ENCODE measurements around the gene TMEM129.

DNA sequence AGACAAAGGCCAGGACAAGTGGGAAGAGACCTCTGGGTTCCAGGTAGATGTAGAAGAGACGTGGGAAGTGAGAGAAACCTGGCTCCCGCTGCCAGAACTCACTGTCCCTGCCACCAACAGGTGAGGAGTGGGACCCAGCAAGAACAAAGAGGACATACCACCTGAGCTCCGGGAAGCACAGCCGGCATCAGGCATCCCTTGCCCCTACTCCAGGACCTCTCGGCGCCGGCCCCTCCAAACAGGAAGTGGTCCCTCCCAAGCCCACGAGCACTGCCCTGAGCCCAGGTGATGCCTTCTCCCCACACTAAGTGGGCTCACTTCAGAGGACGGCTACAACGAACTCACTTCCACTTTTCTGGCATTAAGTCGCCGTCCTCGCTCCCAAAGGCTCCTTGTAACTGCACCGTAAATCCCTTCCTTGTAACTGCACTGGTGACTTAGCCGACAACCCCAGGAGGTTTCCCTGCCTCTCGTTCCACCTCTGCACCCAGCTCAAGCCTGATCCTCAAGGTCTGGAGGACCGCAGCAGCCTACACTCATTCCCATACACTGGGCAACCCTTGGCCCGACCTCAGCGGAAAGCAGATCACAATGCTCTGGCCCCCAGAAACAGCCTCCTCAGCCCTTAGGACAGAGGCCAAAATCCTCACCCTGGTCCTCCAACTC is 45.9 kb downstream of the TMEM129 start:
- TF ChIP-seq, protein P1, sequence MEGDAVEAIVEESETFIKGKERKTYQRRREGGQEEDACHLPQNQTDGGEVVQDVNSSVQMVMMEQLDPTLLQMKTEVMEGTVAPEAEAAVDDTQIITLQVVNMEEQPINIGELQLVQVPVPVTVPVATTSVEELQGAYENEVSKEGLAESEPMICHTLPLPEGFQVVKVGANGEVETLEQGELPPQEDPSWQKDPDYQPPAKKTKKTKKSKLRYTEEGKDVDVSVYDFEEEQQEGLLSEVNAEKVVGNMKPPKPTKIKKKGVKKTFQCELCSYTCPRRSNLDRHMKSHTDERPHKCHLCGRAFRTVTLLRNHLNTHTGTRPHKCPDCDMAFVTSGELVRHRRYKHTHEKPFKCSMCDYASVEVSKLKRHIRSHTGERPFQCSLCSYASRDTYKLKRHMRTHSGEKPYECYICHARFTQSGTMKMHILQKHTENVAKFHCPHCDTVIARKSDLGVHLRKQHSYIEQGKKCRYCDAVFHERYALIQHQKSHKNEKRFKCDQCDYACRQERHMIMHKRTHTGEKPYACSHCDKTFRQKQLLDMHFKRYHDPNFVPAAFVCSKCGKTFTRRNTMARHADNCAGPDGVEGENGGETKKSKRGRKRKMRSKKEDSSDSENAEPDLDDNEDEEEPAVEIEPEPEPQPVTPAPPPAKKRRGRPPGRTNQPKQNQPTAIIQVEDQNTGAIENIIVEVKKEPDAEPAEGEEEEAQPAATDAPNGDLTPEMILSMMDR (IDR thresholded peaks at IDR 0.05), result no peak
- TF ChIP-seq NFATC4 (CRISPR knock-in tag; IDR thresholded peaks at IDR 0.05), result no peak
- no peak for TF ChIP-seq ZNF317 (CRISPR knock-in tag; IDR thresholded peaks at IDR 0.05; ENCODE audit: borderline replicate concordance, low read depth)
- no peak for TF ChIP-seq FOXP1 (CRISPR knock-in tag; IDR thresholded peaks at IDR 0.05; ENCODE audit: borderline replicate concordance)
- no peak for TF ChIP-seq CBFB (CRISPR knock-in tag; IDR thresholded peaks at IDR 0.05; ENCODE audit: low read depth)
- no peak for TF ChIP-seq FOXJ3 (CRISPR knock-in tag; IDR thresholded peaks at IDR 0.05; ENCODE audit: borderline replicate concordance)
- no peak for TF ChIP-seq IRF2 (CRISPR knock-in tag; IDR thresholded peaks at IDR 0.05; ENCODE audit: borderline replicate concordance, low read depth)
- TF ChIP-seq, protein P2, sequence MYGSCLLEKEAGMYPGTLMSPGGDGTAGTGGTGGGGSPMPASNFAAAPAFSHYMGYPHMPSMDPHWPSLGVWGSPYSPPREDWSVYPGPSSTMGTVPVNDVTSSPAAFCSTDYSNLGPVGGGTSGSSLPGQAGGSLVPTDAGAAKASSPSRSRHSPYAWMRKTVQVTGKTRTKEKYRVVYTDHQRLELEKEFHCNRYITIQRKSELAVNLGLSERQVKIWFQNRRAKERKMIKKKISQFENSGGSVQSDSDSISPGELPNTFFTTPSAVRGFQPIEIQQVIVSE (CRISPR knock-in tag; IDR thresholded peaks at IDR 0.05; ENCODE audit: borderline replicate concordance), result no peak
- TF ChIP-seq NR3C1 (CRISPR knock-in tag; conservative IDR thresholded peaks at IDR 0.05; ENCODE audit: low read depth), result no peak
- no peak for TF ChIP-seq ESRRA (CRISPR knock-in tag; IDR thresholded peaks at IDR 0.05; ENCODE audit: borderline replicate concordance)
- TF ChIP-seq, protein P3, sequence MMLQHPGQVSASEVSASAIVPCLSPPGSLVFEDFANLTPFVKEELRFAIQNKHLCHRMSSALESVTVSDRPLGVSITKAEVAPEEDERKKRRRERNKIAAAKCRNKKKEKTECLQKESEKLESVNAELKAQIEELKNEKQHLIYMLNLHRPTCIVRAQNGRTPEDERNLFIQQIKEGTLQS (CRISPR knock-in tag; conservative IDR thresholded peaks at IDR 0.05), result no peak
- no peak for TF ChIP-seq ELF4 (CRISPR knock-in tag; IDR thresholded peaks at IDR 0.05; ENCODE audit: low read depth)
- TF ChIP-seq, protein P4, sequence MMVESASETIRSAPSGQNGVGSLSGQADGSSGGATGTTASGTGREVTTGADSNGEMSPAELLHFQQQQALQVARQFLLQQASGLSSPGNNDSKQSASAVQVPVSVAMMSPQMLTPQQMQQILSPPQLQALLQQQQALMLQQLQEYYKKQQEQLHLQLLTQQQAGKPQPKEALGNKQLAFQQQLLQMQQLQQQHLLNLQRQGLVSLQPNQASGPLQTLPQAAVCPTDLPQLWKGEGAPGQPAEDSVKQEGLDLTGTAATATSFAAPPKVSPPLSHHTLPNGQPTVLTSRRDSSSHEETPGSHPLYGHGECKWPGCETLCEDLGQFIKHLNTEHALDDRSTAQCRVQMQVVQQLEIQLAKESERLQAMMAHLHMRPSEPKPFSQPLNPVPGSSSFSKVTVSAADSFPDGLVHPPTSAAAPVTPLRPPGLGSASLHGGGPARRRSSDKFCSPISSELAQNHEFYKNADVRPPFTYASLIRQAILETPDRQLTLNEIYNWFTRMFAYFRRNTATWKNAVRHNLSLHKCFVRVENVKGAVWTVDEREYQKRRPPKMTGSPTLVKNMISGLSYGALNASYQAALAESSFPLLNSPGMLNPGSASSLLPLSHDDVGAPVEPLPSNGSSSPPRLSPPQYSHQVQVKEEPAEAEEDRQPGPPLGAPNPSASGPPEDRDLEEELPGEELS (CRISPR knock-in tag; IDR thresholded peaks at IDR 0.05), result no peak
- TF ChIP-seq CREB1 (CRISPR knock-in tag; IDR thresholded peaks at IDR 0.05), result no peak
